Kidney epithelial cell (primary cell): ENCODE measurements around the gene CDHR2. TPM values are rescaled to one million over a fixed set of nuclear protein-coding genes. Genes with fewer than 3 reads are reported as not detected.

Experiments
- DNase-seq: peaks from one replicate; pipeline ENCODE4 v3.0.0-alpha.2; 2010; ENCODE audit warnings: low read depth
- H3K27me3 ChIP-seq: 2 replicates; pipeline ENCODE4 v1.6.0; 2011; ENCODE audit warnings: low read length; ENCODE audit not compliant: control insufficient read depth, insufficient read depth
- H3K36me3 ChIP-seq: 2 replicates; pipeline ENCODE4 v1.5.1; 2011; ENCODE audit warnings: low read length; ENCODE audit not compliant: control insufficient read depth, insufficient read depth
- H3K4me3 ChIP-seq: 2 replicates; pipeline ENCODE4 v1.5.1; 2011; ENCODE audit warnings: low read depth, mild to moderate bottlenecking, control low read depth, low read length
- CTCF ChIP-seq: IDR thresholded peaks from 2 replicates; pipeline ENCODE4 v1.5.1; 2011; ENCODE audit warnings: mild to moderate bottlenecking, moderate library complexity, low read length, control low read depth, inconsistent platforms; ENCODE audit not compliant: insufficient read depth, poor library complexity, severe bottlenecking
- total RNA-seq: library from RNA; depleted of rRNA; stranded (reverse); fragments of >200 nt; gene quantifications from 2 replicates; pipeline ENCODE4 v1.2.3, GENCODE V29; 2015

CDHR2 gene
- total RNA-seq, 1 donor from 2014 or later, result 0.08 TPM

GRCh38 chr5:176636426-176636825 is 87.3 kb downstream of the CDHR2 start:
- Histone ChIP-seq H3K36me3 (no peaks in the 10 kb centered on the region), H3K27me3 (peaks cover 33% of the 10 kb centered on the region), H3K4me3 (no peak overlapping the region)
- no peak for DNase-seq
- no peak for TF ChIP-seq CTCF

GRCh38 chr5:176637556-176637955 is 88.4 kb downstream of the CDHR2 start:
- no peak for TF ChIP-seq CTCF
- Histone ChIP-seq H3K4me3 (no peak overlapping the region), H3K36me3 (no peaks in the 10 kb centered on the region), H3K27me3 (peaks cover 26% of the 10 kb centered on the region)
- DNase-seq, result no peak

GRCh38 chr5:176638437-176638836 is 89.3 kb downstream of the CDHR2 start:
- DNase-seq, result no peak
- peaks cover 21% of the 10 kb centered on the region for H3K27me3 ChIP-seq
- no peak overlapping the region for H3K4me3 ChIP-seq
- TF ChIP-seq CTCF, result no peak
- no peaks in the 10 kb centered on the region for H3K36me3 ChIP-seq

- no peak for DNase-seq
- Histone ChIP-seq H3K4me3 (no peak overlapping the region), H3K36me3 (no peaks in the 10 kb centered on the region), H3K27me3 (peaks cover 16% of the 10 kb centered on the region)
- TF ChIP-seq CTCF, result no peak
Measured at GRCh38 chr5:176639208-176639607, 90.1 kb downstream of the CDHR2 start.

- H3K36me3 ChIP-seq, result no peaks in the 10 kb centered on the region
- no peak overlapping the region for H3K4me3 ChIP-seq
- no peak for DNase-seq
- peaks cover 14% of the 10 kb centered on the region for H3K27me3 ChIP-seq
- no peak for TF ChIP-seq CTCF
Measured at GRCh38 chr5:176639981-176640380, 90.8 kb downstream of the CDHR2 start.

- DNase-seq, result no peak
- no peak overlapping the region for H3K4me3 ChIP-seq
- H3K27me3 ChIP-seq, result peaks cover 12% of the 10 kb centered on the region
- no peak for TF ChIP-seq CTCF
- H3K36me3 ChIP-seq, result no peaks in the 10 kb centered on the region
Measured at GRCh38 chr5:176640616-176641015, 91.5 kb downstream of the CDHR2 start.
